HG03175 (cell line): ENCODE measurements around the gene NFU1.
A peak's percentile ranks its signal among the peaks of the same experiment; 100 is the strongest.
"Not testable (repeated sequence)": the region's sequence is repeated elsewhere in the genome, so short reads cannot be mapped to it uniquely, and the experiment has no call there.

Experiments used
- ATAC-seq: cut with Tn5 transposase; IDR thresholded peaks from one replicate; pipeline ENCODE4 v1.9.1; 2021; ENCODE audit warnings: mild to moderate bottlenecking, moderate library complexity; ENCODE audit not compliant: unreplicated experiment

NFU1 gene

GRCh38 chr2:69389271-69389670 lies 48.0 kb downstream of the NFU1 start:
- no peak for ATAC-seq

- ATAC-seq: no peak
These were observed 49.3 kb downstream of the NFU1 start for GRCh38 chr2:69387770-69388481.

DNA sequence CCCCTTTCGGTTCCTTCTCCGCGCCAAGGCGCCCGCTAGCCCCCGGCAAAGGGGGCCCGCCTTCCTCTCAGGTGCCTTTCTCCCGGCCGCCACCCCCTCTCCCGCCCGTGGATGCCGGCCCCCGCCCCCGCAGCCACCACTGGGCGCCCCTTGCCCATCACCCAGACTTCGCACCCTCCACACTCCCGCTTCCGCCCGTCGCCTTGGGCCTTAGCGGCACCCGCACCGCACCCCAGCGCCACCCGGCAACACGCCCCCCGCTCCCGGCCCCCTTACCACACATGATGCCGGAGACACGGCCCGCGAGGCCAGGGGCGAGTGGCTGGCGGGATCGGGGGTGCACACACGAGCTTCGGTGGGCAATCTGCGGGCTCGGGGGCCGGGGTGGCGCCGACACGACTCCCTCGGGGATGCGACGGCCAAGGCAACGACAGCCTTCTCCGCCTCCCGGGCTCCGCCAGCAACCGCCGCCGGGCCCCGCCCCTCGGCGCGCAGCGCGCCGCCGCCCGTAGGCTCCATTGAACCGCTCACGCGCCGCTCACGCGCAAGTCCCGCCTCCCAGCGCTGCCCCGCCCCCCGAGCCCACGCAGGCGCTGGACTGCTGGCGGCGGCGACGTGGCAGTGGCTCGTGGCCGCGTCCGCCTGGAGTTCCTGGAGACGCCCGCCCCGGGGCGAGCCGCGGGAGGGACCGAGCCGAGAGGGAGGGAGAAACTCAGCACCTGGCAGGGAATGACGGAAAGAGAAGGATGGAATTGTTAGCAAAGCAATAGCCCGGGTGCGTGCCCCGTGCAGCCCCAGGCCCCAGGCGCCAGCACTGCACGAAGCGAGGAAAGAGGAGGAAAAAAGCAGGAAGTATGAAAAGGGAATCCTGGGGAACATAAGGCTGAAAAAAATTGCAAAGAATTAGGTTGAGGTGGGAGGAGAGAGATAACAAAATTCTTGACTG lies 50.2 kb downstream of the NFU1 start, which contains the start of gene GFPT1:
Gene GFPT1, minus strand, starts transcription at position 439 of the 946 bp plus-strand sequence. Its CDS starts 156 bp downstream, at position 283.
- peak; percentile 89 for ATAC-seq

- ATAC-seq: no peak
These were observed 50.9 kb downstream of the NFU1 start for GRCh38 chr2:69386360-69386759.

DNA sequence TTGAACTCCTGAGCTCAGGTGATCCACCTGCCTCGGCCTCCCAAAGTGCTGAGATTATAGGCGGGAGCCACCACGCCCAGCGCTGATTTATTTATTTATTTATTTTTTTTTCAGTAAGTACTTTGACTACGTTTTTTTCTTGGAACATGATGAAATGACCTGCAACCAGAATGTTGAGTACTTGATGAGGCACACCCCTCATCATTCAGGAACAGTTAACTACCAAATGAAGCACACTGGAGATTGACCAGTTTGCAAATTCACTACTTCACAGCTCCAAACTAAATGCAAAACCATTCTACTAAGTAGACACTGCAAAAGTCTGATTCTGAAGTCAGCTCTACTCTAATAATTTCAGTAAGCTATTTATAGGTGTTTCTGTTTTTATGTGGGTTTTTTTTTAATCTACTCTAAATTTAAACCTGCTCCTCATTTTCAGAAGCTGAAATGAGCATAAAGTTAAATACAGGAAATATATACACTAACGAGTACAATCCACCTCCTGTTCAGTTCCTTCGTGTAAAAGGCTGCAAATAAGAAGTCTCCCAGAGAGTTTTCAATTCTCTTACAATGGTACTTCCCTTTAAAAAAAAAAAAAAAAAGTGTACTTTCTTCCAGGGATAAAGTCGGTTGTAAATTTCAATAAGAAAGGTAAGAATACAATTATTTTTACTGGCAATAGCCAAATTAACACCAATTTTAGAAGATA lies 51.6 kb downstream of the NFU1 start:
- no peak for ATAC-seq

DNA sequence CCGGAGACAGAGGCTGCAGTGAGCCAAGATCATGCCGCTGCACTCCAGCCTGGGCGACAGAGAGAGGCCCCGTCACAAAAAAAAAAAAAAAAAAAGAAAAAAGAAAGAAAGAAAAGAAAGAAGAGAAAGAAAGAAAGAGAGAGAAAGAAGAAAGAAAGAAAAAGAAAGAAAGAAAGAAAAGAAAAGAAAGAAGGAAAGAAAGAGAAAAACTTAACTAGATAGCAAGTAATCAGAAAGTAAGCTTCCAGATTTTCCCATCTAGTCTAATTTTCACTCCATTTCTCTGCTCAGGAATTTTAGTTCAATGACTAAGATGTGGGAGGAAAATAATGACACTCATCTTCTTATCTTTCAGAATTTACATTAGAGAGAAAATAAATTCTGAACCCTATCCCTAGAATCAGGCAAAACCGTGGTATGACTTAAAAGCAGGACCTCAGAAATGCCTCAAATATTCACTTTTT lies 52.6 kb downstream of the NFU1 start:
- ATAC-seq: no peak

DNA sequence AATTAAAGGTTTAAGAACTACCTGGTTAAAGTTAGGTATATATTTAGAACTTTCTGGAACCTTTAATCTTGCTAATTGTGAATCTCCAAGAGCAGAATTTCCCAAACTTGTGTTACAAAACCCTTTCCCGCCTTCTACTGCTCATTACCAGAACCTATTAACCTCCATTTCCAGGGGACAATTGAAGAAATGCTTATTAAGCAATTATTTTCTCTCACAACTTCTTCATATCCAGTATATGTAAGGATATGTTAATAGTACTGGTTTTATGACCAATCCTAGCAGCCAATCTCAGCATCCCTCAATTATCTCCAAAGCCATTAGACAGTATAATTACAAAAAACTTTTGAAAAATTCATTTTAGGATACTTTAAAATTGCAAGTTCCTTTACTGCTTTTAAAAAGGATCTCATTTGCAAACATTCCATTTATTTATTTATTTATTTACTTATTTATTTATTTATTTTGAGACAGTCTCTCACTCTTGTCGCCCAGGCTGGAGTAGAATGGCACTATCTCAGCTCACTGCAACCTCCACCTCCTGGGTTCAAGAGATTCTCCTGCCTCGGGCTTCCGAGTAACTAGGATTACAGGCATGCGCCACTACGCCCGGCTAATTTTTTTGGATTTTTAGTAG lies 53.9 kb downstream of the NFU1 start:
- ATAC-seq: no peak

- no peak for ATAC-seq
These were observed 54.7 kb downstream of the NFU1 start for GRCh38 chr2:69382547-69382946.

DNA sequence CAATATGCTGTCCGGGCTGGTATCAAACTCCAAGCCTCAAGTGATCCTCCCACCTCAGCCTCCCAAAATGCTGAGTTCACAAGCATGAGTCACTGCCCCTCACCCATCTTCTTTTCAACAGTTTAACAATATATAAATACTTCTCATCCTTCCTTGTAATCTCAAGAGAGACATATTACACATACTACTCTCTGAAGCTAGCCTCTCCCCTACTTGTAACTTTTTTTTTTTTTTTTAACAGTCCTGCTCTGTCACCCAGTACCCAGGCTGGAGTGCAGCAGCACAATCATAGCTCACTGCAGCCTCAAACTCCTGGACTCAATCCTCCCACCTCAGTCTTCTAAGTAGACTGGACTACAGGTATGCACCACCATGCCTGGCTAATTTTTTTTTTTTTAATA lies 55.9 kb downstream of the NFU1 start:
- no peak for ATAC-seq

GRCh38 chr2:69380072-69380917 lies 56.9 kb downstream of the NFU1 start:
- ATAC-seq: no peak

DNA sequence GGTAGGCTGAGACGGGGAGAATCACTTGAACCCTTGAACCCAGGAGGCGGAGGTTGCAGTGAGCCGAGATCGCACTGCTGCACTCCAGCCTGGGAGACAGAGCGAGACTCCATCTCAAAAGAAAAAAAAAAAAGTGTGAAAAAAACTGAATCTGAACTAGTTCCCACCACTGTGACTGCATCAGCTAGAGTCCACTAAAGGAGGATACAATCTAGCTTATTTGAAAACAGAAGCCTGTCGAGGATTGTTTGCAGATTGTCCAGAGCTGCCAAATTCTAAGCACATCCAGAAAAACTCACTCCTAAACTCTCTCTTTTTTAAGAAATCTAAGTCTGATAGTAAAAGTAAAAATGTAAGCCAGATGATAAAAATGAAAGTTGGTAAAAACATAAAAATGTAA lies 60.8 kb downstream of the NFU1 start:
- no peak for ATAC-seq

DNA sequence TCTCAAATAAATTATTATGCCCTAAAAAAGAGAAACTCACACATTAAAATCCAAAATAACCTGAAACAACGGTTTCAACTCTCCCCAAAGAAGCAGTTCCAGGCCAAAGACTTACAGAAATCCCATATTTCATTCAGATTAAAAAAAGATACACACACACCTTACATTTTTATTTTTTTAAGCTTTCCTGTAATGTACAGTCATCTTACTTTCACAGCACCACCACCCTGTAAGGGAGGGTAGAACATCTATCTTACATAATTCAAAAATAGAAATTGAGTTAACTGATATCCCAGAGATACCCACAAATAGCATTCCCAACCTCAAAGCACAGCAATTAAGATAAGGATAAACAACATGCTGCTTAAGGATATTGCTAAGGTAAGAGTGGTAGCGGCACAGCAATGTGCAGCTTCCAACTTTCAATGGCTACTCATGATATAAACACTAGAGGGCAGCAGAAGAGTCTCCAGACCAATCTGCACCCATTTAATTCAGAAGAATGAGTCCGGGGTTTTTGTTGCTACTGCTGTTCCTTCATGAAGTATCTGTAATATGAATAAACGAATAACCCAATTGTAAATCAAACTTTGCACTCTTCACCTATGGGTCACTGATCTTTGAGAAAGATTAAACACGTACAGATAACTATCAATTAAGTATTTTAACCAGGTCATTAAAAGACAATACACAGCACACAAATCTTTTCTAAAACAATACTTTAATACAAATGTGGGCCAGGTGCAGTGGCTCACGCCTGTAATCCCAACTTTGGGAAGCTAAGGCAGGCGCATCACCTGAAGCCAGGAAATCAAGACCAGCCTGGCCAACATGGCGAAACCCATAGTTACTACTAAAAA lies 61.5 kb downstream of the NFU1 start:
- ATAC-seq: peak; percentile 53

DNA sequence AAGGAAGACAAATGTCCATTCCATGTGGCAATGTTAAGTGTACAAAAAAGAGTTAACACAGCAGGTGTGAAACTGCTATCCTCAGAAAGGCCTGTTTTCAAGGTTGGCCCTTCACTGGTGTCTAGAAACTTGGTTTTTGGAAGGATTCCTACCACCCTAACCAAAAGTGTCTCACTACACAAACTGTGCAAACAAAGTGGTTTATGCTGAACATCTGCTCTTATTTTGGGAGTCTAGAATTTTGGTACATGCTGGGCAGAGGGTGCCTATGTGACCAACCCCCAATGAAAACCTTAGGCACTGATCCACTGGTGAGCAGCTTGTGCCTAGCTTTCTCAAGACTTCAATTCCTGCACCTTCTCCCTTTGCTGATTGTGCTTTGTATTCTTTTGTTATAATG lies 64.5 kb downstream of the NFU1 start:
- ATAC-seq: no peak

DNA sequence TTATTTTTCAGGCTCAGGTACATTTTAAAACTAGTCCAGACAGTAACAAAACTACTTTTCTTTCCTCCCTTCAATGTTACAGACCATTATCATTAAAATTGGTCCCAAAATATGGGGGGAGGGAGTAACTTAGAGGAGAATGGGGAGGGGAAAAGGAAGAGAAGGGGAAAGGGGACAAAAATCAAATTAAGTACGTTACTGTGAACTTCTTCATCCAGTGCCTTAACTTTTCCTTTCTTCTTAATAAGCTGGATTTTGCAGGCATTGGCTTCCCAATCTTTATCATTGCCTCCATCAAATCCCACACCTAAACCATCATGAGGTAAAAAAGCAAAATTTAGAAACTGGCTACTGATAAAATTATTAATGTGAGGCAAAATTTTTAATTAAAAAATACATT lies 67.4 kb downstream of the NFU1 start:
- ATAC-seq: no peak

GRCh38 chr2:69368588-69368987 lies 68.6 kb downstream of the NFU1 start:
- ATAC-seq: no peak

DNA sequence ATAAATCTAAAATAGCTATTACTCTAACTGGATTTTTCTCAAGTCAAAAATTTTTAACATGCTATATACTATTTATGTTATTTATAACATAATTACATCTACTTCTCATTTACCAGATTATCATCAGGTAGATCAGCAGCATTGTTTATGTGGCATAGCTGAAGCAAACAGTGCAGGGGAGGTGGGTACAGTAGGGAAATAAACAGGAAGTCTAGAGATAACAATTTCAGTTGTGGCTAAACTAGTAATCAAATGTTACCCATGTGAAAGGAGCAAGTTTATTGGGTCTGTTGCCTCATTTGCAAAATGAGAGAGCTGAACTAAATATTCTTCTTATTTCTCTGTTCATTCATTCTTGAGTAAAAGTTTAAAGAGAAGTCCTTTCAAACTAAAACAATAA lies 77.9 kb downstream of the NFU1 start:
- ATAC-seq: no peak

- no peak for ATAC-seq
These were observed 78.3 kb downstream of the NFU1 start for GRCh38 chr2:69358914-69359313.

- no peak for ATAC-seq
These were observed 80.8 kb downstream of the NFU1 start for GRCh38 chr2:69356471-69356870.

DNA sequence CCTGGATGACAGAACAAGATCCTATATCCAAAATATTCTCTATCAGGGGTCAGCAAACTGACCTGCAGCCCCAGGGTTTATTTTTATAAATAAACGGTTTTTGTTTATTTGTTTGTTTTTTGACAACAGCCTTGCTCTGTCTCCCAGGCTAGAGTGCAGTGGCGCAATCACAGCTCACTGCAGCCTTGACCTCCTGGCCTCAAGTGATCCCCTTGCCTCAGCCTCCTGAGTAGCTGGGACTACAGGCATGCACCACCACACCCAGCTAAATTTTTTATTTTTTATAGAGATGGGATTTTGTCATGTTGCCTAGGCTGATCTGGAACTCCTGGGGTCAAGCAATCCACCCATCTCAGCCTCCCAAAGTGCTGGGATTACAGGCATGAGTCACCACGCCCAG lies 82.3 kb downstream of the NFU1 start:
- not testable (repeated sequence) for ATAC-seq
